ENCODE measurements around the gene GRIK3.
"Not testable (repeated sequence)": the region's sequence is repeated elsewhere in the genome, so short reads cannot be mapped to it uniquely, and the experiment has no call there.

DNA sequence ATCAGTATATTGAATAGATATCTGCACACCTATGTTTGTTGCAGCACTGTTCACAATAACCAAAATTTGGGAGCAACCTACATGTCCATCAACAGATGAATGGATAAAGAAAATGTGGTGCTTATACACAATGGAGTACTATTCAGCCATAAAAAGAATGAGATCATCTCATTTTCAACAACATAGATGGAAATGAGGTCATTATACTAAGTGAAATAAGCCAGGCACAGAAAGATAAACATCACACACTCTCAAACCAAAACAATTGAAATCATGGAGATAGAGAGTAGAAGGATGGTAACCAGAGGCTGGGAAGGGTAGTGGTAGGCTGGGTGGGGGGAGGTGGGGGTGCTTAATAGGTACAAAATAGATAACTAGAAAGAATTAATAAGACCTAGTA lies 136.5 kb downstream of the GRIK3 start:
- TF ChIP-seq, protein P1, sequence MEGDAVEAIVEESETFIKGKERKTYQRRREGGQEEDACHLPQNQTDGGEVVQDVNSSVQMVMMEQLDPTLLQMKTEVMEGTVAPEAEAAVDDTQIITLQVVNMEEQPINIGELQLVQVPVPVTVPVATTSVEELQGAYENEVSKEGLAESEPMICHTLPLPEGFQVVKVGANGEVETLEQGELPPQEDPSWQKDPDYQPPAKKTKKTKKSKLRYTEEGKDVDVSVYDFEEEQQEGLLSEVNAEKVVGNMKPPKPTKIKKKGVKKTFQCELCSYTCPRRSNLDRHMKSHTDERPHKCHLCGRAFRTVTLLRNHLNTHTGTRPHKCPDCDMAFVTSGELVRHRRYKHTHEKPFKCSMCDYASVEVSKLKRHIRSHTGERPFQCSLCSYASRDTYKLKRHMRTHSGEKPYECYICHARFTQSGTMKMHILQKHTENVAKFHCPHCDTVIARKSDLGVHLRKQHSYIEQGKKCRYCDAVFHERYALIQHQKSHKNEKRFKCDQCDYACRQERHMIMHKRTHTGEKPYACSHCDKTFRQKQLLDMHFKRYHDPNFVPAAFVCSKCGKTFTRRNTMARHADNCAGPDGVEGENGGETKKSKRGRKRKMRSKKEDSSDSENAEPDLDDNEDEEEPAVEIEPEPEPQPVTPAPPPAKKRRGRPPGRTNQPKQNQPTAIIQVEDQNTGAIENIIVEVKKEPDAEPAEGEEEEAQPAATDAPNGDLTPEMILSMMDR (conservative IDR thresholded peaks at IDR 0.05; ENCODE audit: low read length), result not testable (repeated sequence)
- not testable (repeated sequence) for TF ChIP-seq EZH2phosphoT487 (IDR thresholded peaks at IDR 0.05; ENCODE audit: borderline replicate concordance)

All from Loucy (cell line).